ENCODE data around the gene CDK6.

- TF ChIP-seq CTCF (IDR thresholded peaks at IDR 0.05; ENCODE audit: low read length) (no peak), EZH2 (IDR thresholded peaks at IDR 0.05; ENCODE audit: borderline replicate concordance, low read length) (no peak)
Measured at GRCh38 chr7:92817398-92817797, 19.0 kb downstream of the CDK6 start.

Measured in OCI-LY1 (cell line).